ENCODE measurements around the gene KIF5C.

GRCh38 chr2:148896136-148896535 lies 21.1 kb downstream of the KIF5C start:
- TF ChIP-seq ZNF10 (tag by site-specific recombination; IDR thresholded peaks at IDR 0.05) (no peak), ZNF112 (tag by site-specific recombination; IDR thresholded peaks at IDR 0.05) (no peak), ZNF274 (IDR thresholded peaks at IDR 0.05; ENCODE audit: low read length) (no peak), ZNF274 (tag by site-specific recombination; IDR thresholded peaks at IDR 0.05; ENCODE audit: borderline replicate concordance) (no peak), ZNF707 (tag by site-specific recombination; IDR thresholded peaks at IDR 0.05) (no peak), CTCF (tag by site-specific recombination; IDR thresholded peaks at IDR 0.05) (no peak), ZNF24 (tag by site-specific recombination; IDR thresholded peaks at IDR 0.05) (no peak), ZBTB7A (tag by site-specific recombination; IDR thresholded peaks at IDR 0.05; ENCODE audit: low read depth) (no peak)
